Left ventricle myocardium inferior (tissue), 1 donor: ENCODE measurements around the gene SARS1. TPM values are rescaled to one million over a fixed set of nuclear protein-coding genes. Genes with fewer than 3 reads are reported as not detected.
A peak's percentile ranks its signal among the peaks of the same experiment; 100 is the strongest.

ENCODE experiments used
- DNase-seq: peaks from one replicate; pipeline ENCODE4 v3.0.0-alpha.2; 2020
- H3K27ac ChIP-seq: fragments of 200-600 bp; replicated peaks from 2 replicates; pipeline ENCODE4 v1.8.0; 2021
- H3K27me3 ChIP-seq: fragments of 200-600 bp; 2 replicates; pipeline ENCODE4 v1.8.0; 2021; ENCODE audit warnings: low read depth
- H3K36me3 ChIP-seq: fragments of 200-600 bp; 2 replicates; pipeline ENCODE4 v1.8.0; 2021
- H3K4me1 ChIP-seq: fragments of 200-600 bp; 2 replicates; pipeline ENCODE4 v1.8.0; 2021
- H3K4me3 ChIP-seq: fragments of 200-600 bp; 2 replicates; pipeline ENCODE4 v1.8.0; 2021; ENCODE audit warnings: mild to moderate bottlenecking, moderate library complexity
- H3K9me3 ChIP-seq: fragments of 200-600 bp; replicated peaks from 2 replicates; pipeline ENCODE4 v1.8.0; 2021
- intact Hi-C: fragments of 100-400 bp; cut with micrococcal nuclease; formaldehyde crosslinking; loops from one replicate; pipeline ENCODE4 v1.11.0; 2022
- total RNA-seq: library from RNA; stranded (reverse); fragmentation: NEBNext Ultra II Directional; extraction: Animal tissue kit (Norgen Biotek cat#: 25700); gene quantifications from one replicate; pipeline ENCODE4 v1.2.1, GENCODE V29; 2021
- TF ChIP-seq, protein P1 (sequence below): fragments of 200-600 bp; IDR thresholded peaks from 2 replicates; pipeline ENCODE4 v1.8.0; 2021; ENCODE audit warnings: antibody characterized with exemption, mild to moderate bottlenecking, borderline replicate concordance
- donor health status: DM: no; HTN: yes; CAD: no; lungs with severe emphysema.

The SARS1 gene
- total RNA-seq, 1 donor from 2014 or later = 92.0 TPM

GRCh38 chr1:109272831-109273547 is 59.3 kb downstream of the SARS1 start:
- peak; percentile 12 for DNase-seq
- TF ChIP-seq, protein P1, sequence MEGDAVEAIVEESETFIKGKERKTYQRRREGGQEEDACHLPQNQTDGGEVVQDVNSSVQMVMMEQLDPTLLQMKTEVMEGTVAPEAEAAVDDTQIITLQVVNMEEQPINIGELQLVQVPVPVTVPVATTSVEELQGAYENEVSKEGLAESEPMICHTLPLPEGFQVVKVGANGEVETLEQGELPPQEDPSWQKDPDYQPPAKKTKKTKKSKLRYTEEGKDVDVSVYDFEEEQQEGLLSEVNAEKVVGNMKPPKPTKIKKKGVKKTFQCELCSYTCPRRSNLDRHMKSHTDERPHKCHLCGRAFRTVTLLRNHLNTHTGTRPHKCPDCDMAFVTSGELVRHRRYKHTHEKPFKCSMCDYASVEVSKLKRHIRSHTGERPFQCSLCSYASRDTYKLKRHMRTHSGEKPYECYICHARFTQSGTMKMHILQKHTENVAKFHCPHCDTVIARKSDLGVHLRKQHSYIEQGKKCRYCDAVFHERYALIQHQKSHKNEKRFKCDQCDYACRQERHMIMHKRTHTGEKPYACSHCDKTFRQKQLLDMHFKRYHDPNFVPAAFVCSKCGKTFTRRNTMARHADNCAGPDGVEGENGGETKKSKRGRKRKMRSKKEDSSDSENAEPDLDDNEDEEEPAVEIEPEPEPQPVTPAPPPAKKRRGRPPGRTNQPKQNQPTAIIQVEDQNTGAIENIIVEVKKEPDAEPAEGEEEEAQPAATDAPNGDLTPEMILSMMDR = no peak
- Histone ChIP-seq H3K4me3 (no peak overlapping the region), H3K27ac (peak overlapping the region; percentile 8), H3K36me3 (no peaks in the 10 kb centered on the region), H3K27me3 (no peaks in the 10 kb centered on the region), H3K9me3 (no peaks in the 10 kb centered on the region), H3K4me1 (peaks cover 7% of the 10 kb centered on the region)
- intact Hi-C loops = loop anchor here (10.0 kb wide), 1 partner anchor 242 kb away; no protein-coding TSS in a partner anchor

DNA sequence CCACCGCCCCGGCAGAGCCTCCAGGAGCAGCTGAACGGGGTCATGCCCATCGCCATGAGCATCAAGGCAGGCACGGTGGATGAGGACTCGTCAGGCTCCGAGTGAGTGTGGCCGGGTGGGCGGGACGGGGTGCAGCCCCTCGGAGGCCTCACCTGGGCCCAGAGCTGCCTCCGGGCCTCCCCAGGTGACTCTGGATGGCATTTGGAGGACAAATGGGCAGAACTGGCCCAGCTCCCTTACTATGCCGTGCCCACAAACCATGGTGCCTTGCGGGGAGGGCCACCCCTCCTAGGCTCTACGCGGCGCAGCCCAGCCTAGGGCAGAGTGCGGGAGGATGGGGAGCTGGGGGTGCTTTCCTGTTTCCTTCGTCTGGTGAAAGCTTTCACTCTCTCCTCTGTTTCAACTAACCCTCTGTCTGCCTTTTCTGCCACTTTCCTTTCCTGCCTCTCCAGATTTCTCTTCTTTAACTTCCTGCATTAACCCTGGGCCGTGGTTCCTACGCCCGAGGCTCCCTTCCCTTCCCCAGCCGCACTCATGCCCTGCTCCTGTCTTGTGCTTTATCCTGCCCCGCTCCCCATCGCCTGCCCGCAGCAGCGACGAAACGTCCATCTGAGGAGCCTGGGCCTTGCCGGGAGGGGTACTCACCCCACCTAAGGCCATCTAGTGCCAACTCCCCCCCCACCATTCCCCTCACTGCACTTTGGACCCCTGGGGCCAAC is 60.0 kb downstream of the SARS1 start:
- TF ChIP-seq, protein P1 = no peak
- no peak overlapping the region for H3K4me3 ChIP-seq
- no peaks in the 10 kb centered on the region for H3K27me3 ChIP-seq
- H3K27ac ChIP-seq = no peak overlapping the region
- no peaks in the 10 kb centered on the region for H3K9me3 ChIP-seq
- intact Hi-C loops = loop anchor here (10.0 kb wide), 1 partner anchor 241 kb away; no protein-coding TSS in a partner anchor
- H3K36me3 ChIP-seq = no peaks in the 10 kb centered on the region
- H3K4me1 ChIP-seq = peaks cover 7% of the 10 kb centered on the region
- DNase-seq = peak; percentile 10

- Histone ChIP-seq H3K4me1 (peaks cover 7% of the 10 kb centered on the region), H3K9me3 (no peaks in the 10 kb centered on the region), H3K27ac (no peak overlapping the region), H3K36me3 (no peaks in the 10 kb centered on the region), H3K27me3 (no peaks in the 10 kb centered on the region), H3K4me3 (no peak overlapping the region)
- TF ChIP-seq, protein P1 = no peak
- DNase-seq = peak; percentile 29
- intact Hi-C loops = loop anchor here (10.0 kb wide), 1 partner anchor 240 kb away; no protein-coding TSS in a partner anchor
Measured at GRCh38 chr1:109274533-109275476, 61.1 kb downstream of the SARS1 start.

DNA sequence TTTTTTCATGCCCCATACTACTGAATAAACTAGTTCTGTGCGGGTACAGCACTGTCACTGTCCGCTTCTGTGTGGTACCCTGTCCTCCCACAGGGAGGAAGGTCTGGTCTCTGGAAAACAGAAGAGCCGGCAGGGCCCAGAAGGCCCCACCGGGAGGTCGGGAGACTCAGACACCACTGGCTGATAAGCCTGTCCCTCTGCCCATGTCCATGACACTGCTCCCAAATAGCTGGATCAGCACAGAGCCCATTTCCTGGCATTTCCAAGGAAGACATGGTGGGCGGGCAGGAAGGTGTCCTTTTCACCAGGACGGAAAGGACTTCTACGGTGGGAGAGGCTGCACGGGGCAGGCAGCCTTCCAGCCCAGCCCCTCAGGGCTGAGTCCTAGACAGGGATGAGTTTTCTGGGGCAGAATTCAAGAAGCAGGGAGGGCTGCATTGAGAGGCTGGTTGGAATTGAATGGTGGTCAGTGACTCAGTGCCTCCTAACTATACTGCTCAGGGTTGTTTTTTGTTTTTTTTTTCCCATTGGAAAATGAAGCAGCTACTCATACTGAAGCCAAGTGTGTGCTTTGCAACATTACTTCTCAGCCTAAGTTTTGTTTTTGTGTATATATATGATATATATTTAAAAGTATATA is 62.1 kb downstream of the SARS1 start:
- no peaks in the 10 kb centered on the region for H3K27me3 ChIP-seq
- H3K27ac ChIP-seq = no peak overlapping the region
- TF ChIP-seq, protein P1 = no peak
- intact Hi-C loops = loop anchor here (10.0 kb wide), 1 partner anchor 239 kb away; no protein-coding TSS in a partner anchor
- DNase-seq = peak; percentile 10
- no peak overlapping the region for H3K4me3 ChIP-seq
- no peaks in the 10 kb centered on the region for H3K9me3 ChIP-seq
- H3K4me1 ChIP-seq = peaks cover 7% of the 10 kb centered on the region
- no peaks in the 10 kb centered on the region for H3K36me3 ChIP-seq
